ENCODE data around the gene ALDH1A2. TPM values are rescaled to one million over a fixed set of nuclear protein-coding genes. Genes with fewer than 3 reads are reported as not detected.

Gene ALDH1A2
- polyA plus RNA-seq, 1 donor (not counting 4 experiments of a cell fraction or from before 2014, with no cell fraction given), result 1.9 TPM

DNA sequence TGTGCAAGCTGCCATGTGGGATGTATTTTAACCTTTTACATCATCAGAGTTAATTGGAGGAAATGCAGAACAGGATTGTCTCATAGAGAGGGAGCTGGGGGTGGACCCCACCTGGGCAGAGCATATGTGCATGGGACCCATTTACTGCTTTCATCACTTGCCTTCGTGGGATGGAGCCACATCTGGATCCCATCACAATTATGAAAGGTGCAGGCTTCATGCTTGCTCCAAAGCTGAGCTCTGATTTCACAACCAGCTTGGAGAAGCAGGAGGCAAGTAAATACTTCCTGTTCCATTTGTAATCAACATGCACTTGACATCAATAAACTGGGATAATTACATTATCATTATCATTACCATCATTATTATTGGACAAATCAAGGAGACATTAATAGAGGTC is 161.9 kb downstream of the ALDH1A2 start:
- no peak for TF ChIP-seq EZH2 (IDR thresholded peaks at IDR 0.05; ENCODE audit: low read length)
- TF ChIP-seq, protein P1, sequence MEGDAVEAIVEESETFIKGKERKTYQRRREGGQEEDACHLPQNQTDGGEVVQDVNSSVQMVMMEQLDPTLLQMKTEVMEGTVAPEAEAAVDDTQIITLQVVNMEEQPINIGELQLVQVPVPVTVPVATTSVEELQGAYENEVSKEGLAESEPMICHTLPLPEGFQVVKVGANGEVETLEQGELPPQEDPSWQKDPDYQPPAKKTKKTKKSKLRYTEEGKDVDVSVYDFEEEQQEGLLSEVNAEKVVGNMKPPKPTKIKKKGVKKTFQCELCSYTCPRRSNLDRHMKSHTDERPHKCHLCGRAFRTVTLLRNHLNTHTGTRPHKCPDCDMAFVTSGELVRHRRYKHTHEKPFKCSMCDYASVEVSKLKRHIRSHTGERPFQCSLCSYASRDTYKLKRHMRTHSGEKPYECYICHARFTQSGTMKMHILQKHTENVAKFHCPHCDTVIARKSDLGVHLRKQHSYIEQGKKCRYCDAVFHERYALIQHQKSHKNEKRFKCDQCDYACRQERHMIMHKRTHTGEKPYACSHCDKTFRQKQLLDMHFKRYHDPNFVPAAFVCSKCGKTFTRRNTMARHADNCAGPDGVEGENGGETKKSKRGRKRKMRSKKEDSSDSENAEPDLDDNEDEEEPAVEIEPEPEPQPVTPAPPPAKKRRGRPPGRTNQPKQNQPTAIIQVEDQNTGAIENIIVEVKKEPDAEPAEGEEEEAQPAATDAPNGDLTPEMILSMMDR (optimal IDR thresholded peaks at IDR 0.05 in 1 of 3, IDR thresholded peaks at IDR 0.05 in 1 of 3, conservative IDR thresholded peaks at IDR 0.05 in 1 of 3; ENCODE audit: extremely low read depth in 1 of 3, insufficient read depth in 2 of 3, low read length in 3 of 3), result no peak
- no peak overlapping the region for H3K4me2 ChIP-seq (ENCODE audit: control insufficient read depth, extremely low read depth, insufficient read depth, low read depth, low read length)
- dilution Hi-C loops (cut with MboI; ENCODE audit: extremely low pct_ligation_motif_present, low sequenced_read_pairs), result no loop called here
- H3K9me1 ChIP-seq (ENCODE audit: control insufficient read depth, extremely low read depth, insufficient read depth, low read length), result no peaks in the 10 kb centered on the region
- H3K27ac ChIP-seq (ENCODE audit: control insufficient read depth, insufficient read depth, low read length), result no peak overlapping the region
- H3K79me2 ChIP-seq (ENCODE audit: control insufficient read depth, insufficient read depth, low read length), result no peaks in the 10 kb centered on the region
- no peaks in the 10 kb centered on the region for H3K36me3 ChIP-seq (ENCODE audit: control insufficient read depth in 2 of 2, extremely low read depth in 1 of 2, insufficient read depth in 2 of 2, low read length in 2 of 2)
- peaks cover 5% of the 10 kb centered on the region for H3K27me3 ChIP-seq (ENCODE audit: control insufficient read depth, extremely low read depth, insufficient read depth, low read length)
- no peak overlapping the region for H2AFZ ChIP-seq (ENCODE audit: control insufficient read depth, low read length)
- no peaks in the 10 kb centered on the region for H3K4me1 ChIP-seq (ENCODE audit: control insufficient read depth, extremely low read depth, insufficient read depth, low read length)
- no peaks in the 10 kb centered on the region for H4K20me1 ChIP-seq (ENCODE audit: control insufficient read depth, extremely low read depth, insufficient read depth, low read length)
- H3K9ac ChIP-seq (ENCODE audit: control insufficient read depth, extremely low read depth, insufficient read depth, low read length), result no peak overlapping the region
- H3K9me3 ChIP-seq (ENCODE audit: control insufficient read depth, low read depth, low read length), result no peaks in the 10 kb centered on the region
- DNase-seq (ENCODE audit: low read depth, low spot score) (no peak), FAIRE-seq (no peak)
- H3K4me3 ChIP-seq (ENCODE audit: control insufficient read depth in 2 of 3, extremely low read depth in 1 of 3, insufficient read depth in 2 of 3, low read depth in 1 of 3, low read length in 3 of 3), result no peak overlapping the region

Other genes with a start within 250 kb of the ALDH1A2 start
- 1.5 to 3.6 TPM (median 2.6 TPM) in 3 replicates for gene AQP9, start 72.7 kb upstream of the ALDH1A2 start, polyA plus RNA-seq

Measured in keratinocyte (primary cell).